ENCODE data around the gene TARS3. TPM values are rescaled to one million over a fixed set of nuclear protein-coding genes. Genes with fewer than 3 reads are reported as not detected.

TARS3 gene
- total RNA-seq, 1 donor, result 10.0 TPM

DNA sequence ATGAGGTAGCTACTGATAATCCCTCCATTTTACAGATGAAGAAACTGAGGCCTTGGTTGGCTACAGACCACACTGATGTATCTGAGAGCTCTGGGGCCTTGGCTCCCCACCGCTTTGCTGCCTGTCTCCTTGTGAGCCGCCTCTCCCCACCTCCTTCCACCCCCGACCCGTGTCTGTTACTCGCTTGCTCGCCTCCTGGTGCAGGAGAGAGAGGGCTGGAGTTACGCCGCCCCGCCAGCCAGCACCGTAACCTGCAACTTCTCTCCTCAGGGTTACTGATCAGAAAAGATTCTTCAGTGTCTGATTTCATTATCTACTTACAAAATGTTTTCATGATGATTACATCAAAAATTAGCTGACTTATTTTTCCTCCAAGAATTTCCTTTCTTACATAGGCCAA lies 106.2 kb downstream of the TARS3 start:
- TF ChIP-seq, protein P1, sequence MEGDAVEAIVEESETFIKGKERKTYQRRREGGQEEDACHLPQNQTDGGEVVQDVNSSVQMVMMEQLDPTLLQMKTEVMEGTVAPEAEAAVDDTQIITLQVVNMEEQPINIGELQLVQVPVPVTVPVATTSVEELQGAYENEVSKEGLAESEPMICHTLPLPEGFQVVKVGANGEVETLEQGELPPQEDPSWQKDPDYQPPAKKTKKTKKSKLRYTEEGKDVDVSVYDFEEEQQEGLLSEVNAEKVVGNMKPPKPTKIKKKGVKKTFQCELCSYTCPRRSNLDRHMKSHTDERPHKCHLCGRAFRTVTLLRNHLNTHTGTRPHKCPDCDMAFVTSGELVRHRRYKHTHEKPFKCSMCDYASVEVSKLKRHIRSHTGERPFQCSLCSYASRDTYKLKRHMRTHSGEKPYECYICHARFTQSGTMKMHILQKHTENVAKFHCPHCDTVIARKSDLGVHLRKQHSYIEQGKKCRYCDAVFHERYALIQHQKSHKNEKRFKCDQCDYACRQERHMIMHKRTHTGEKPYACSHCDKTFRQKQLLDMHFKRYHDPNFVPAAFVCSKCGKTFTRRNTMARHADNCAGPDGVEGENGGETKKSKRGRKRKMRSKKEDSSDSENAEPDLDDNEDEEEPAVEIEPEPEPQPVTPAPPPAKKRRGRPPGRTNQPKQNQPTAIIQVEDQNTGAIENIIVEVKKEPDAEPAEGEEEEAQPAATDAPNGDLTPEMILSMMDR (IDR thresholded peaks at IDR 0.05; ENCODE audit: insufficient read depth, low read length), result no peak
- no peak for DNase-seq (ENCODE audit: low read depth)
- no peak overlapping the region for H3K4me3 ChIP-seq (ENCODE audit: low read depth, low read length)

GRCh38 chr15:101617390-101617965 lies 106.8 kb downstream of the TARS3 start:
- peak; percentile 72 for DNase-seq (ENCODE audit: low read depth)
- TF ChIP-seq, protein P1 (IDR thresholded peaks at IDR 0.05; ENCODE audit: insufficient read depth, low read length), result no peak
- no peak overlapping the region for H3K4me3 ChIP-seq (ENCODE audit: low read depth, low read length)

- H3K4me3 ChIP-seq (ENCODE audit: low read depth, low read length), result no peak overlapping the region
- TF ChIP-seq, protein P1 (IDR thresholded peaks at IDR 0.05; ENCODE audit: insufficient read depth, low read length), result no peak
- DNase-seq (ENCODE audit: low read depth), result peak; percentile 77
Measured at GRCh38 chr15:101615986-101616848, 108.1 kb downstream of the TARS3 start.

GRCh38 chr15:101615414-101615985 lies 108.8 kb downstream of the TARS3 start:
- TF ChIP-seq, protein P1 (IDR thresholded peaks at IDR 0.05; ENCODE audit: insufficient read depth, low read length), result no peak
- H3K4me3 ChIP-seq (ENCODE audit: low read depth, low read length), result no peak overlapping the region
- peak; percentile 23 for DNase-seq (ENCODE audit: low read depth)

DNA sequence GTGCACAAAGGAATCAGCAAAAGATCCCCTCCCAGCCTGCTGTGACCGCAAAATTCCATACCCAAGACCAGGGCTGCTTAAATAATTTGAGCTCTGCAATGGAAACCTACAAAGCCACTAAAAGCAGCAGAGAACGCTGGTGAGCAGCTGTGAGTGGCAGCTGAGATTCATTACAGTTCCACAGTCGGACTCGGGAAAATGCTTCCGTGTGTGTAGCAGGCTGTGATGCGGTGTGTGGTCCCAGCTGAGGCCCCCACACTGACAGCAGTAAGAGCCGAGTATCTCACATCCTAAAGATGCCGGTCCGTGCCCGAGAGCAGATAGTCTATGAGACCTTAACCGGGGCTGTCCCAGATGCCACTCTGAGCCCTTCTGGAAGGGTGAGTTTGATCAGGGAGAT lies 109.5 kb downstream of the TARS3 start:
- TF ChIP-seq, protein P1 (IDR thresholded peaks at IDR 0.05; ENCODE audit: insufficient read depth, low read length), result no peak
- DNase-seq (ENCODE audit: low read depth), result no peak
- H3K4me3 ChIP-seq (ENCODE audit: low read depth, low read length), result no peak overlapping the region

GRCh38 chr15:101614001-101614585 lies 110.2 kb downstream of the TARS3 start:
- TF ChIP-seq, protein P1 (IDR thresholded peaks at IDR 0.05; ENCODE audit: insufficient read depth, low read length), result no peak
- no peak overlapping the region for H3K4me3 ChIP-seq (ENCODE audit: low read depth, low read length)
- DNase-seq (ENCODE audit: low read depth), result no peak

All from fibroblast of the aortic adventitia (primary cell).